ENCODE data around the gene MAGI1.

MAGI1 gene

DNA sequence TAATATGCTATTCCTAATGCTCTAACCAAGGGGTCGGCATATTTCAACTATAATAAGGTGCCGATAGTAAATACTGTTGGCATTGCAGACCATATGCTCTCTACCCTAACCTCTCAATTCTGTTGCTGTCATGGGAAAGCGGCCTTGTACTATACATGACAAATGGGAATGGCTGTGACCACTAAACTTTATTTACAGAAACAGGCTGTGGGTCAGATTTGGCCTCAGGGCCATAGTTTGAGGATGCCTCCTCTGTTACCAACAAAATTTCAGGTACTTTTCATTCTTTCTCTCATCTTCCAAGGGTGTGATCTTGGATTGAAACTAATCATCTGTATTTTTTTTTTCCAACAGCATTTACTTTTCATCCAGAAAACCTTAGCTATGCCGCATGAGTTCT lies 242.0 kb downstream of the MAGI1 start:
- no peaks in the 10 kb centered on the region for H3K27me3 ChIP-seq (ENCODE audit: control insufficient read depth, insufficient read depth, low read length)
- no peaks in the 10 kb centered on the region for H3K36me3 ChIP-seq (ENCODE audit: control insufficient read depth, low read depth, low read length)
- H3K4me1 ChIP-seq (ENCODE audit: control insufficient read depth, low read depth, low read length): peaks cover 6% of the 10 kb centered on the region
- H3K9ac ChIP-seq (ENCODE audit: low read length): no peak overlapping the region
- H3K9me3 ChIP-seq (ENCODE audit: control insufficient read depth, low read depth, low read length): no peaks in the 10 kb centered on the region
- H3K27ac ChIP-seq (ENCODE audit: low read length): no peak overlapping the region
- no peak overlapping the region for H3K4me3 ChIP-seq (ENCODE audit: low read length)

- Histone ChIP-seq H3K9me3 (ENCODE audit: control insufficient read depth, low read depth, low read length) (no peaks in the 10 kb centered on the region), H3K4me1 (ENCODE audit: control insufficient read depth, low read depth, low read length) (peaks cover 4% of the 10 kb centered on the region), H3K9ac (ENCODE audit: low read length) (no peak overlapping the region), H3K4me3 (ENCODE audit: low read length) (no peak overlapping the region), H3K36me3 (ENCODE audit: control insufficient read depth, low read depth, low read length) (no peaks in the 10 kb centered on the region), H3K27ac (ENCODE audit: low read length) (no peak overlapping the region), H3K27me3 (ENCODE audit: control insufficient read depth, insufficient read depth, low read length) (no peaks in the 10 kb centered on the region)
These were observed 243.6 kb downstream of the MAGI1 start for GRCh38 chr3:65795166-65795565.

- Histone ChIP-seq H3K4me3 (ENCODE audit: low read length) (no peak overlapping the region), H3K27me3 (ENCODE audit: control insufficient read depth, insufficient read depth, low read length) (no peaks in the 10 kb centered on the region), H3K9me3 (ENCODE audit: control insufficient read depth, low read depth, low read length) (no peaks in the 10 kb centered on the region), H3K4me1 (ENCODE audit: control insufficient read depth, low read depth, low read length) (no peaks in the 10 kb centered on the region), H3K27ac (ENCODE audit: low read length) (no peak overlapping the region), H3K9ac (ENCODE audit: low read length) (no peak overlapping the region), H3K36me3 (ENCODE audit: control insufficient read depth, low read depth, low read length) (no peaks in the 10 kb centered on the region)
These were observed 245.1 kb downstream of the MAGI1 start for GRCh38 chr3:65793495-65794200.

- Histone ChIP-seq H3K4me1 (ENCODE audit: control insufficient read depth, low read depth, low read length) (no peaks in the 10 kb centered on the region), H3K27ac (ENCODE audit: low read length) (no peak overlapping the region), H3K27me3 (ENCODE audit: control insufficient read depth, insufficient read depth, low read length) (no peaks in the 10 kb centered on the region), H3K36me3 (ENCODE audit: control insufficient read depth, low read depth, low read length) (no peaks in the 10 kb centered on the region), H3K4me3 (ENCODE audit: low read length) (no peak overlapping the region), H3K9ac (ENCODE audit: low read length) (no peak overlapping the region), H3K9me3 (ENCODE audit: control insufficient read depth, low read depth, low read length) (no peaks in the 10 kb centered on the region)
These were observed 250.3 kb downstream of the MAGI1 start for GRCh38 chr3:65788461-65788860.

DNA sequence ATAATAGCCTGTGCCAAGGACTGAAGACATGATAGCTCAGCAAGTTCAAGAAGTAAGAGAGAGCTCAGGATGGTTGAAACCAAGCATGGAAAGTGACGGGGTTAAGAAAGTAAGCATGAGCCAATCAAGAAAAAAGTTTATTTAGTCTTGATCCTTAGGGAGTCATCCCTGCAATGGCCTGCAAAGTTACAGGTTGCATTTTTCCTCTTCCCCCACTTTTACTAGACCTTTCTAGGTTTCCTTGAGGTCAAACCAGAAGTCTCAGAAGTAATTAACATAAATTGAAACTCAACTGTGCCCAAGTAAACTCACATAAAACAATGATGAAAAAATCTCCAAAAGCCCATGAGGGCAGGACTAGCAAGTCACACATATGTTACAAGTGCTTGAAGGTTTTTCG lies 250.9 kb downstream of the MAGI1 start:
- Histone ChIP-seq H3K27ac (ENCODE audit: low read length) (no peak overlapping the region), H3K27me3 (ENCODE audit: control insufficient read depth, insufficient read depth, low read length) (no peaks in the 10 kb centered on the region), H3K9ac (ENCODE audit: low read length) (no peak overlapping the region), H3K4me1 (ENCODE audit: control insufficient read depth, low read depth, low read length) (no peaks in the 10 kb centered on the region), H3K9me3 (ENCODE audit: control insufficient read depth, low read depth, low read length) (no peaks in the 10 kb centered on the region), H3K4me3 (ENCODE audit: low read length) (no peak overlapping the region), H3K36me3 (ENCODE audit: control insufficient read depth, low read depth, low read length) (no peaks in the 10 kb centered on the region)

GRCh38 chr3:65787340-65787739 lies 251.4 kb downstream of the MAGI1 start:
- no peaks in the 10 kb centered on the region for H3K36me3 ChIP-seq (ENCODE audit: control insufficient read depth, low read depth, low read length)
- no peak overlapping the region for H3K27ac ChIP-seq (ENCODE audit: low read length)
- H3K4me1 ChIP-seq (ENCODE audit: control insufficient read depth, low read depth, low read length): no peaks in the 10 kb centered on the region
- no peak overlapping the region for H3K4me3 ChIP-seq (ENCODE audit: low read length)
- no peaks in the 10 kb centered on the region for H3K9me3 ChIP-seq (ENCODE audit: control insufficient read depth, low read depth, low read length)
- H3K27me3 ChIP-seq (ENCODE audit: control insufficient read depth, insufficient read depth, low read length): no peaks in the 10 kb centered on the region
- H3K9ac ChIP-seq (ENCODE audit: low read length): no peak overlapping the region

DNA sequence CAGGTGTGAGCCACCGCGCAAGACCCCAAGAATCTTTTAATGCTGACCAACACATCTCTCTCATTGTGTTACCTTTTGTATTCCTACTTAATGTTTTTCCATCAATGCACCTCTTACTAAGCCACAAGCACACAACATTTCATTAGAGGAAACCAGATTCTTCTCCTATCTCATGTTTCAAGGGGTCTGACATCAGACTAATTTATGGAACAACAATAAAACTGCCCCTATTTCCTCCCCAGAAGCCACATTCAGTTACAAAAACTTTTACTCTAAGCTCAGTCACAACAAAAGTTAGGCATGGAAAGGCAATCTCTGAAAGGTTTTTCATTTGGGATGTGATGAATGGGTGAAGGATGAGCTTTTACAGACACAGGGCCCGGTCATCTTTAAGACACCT lies 251.8 kb downstream of the MAGI1 start:
- Histone ChIP-seq H3K27ac (ENCODE audit: low read length) (no peak overlapping the region), H3K9me3 (ENCODE audit: control insufficient read depth, low read depth, low read length) (no peaks in the 10 kb centered on the region), H3K4me1 (ENCODE audit: control insufficient read depth, low read depth, low read length) (no peaks in the 10 kb centered on the region), H3K36me3 (ENCODE audit: control insufficient read depth, low read depth, low read length) (no peaks in the 10 kb centered on the region), H3K27me3 (ENCODE audit: control insufficient read depth, insufficient read depth, low read length) (no peaks in the 10 kb centered on the region), H3K9ac (ENCODE audit: low read length) (no peak overlapping the region), H3K4me3 (ENCODE audit: low read length) (no peak overlapping the region)

- Histone ChIP-seq H3K27ac (ENCODE audit: low read length) (no peak overlapping the region), H3K27me3 (ENCODE audit: control insufficient read depth, insufficient read depth, low read length) (no peaks in the 10 kb centered on the region), H3K36me3 (ENCODE audit: control insufficient read depth, low read depth, low read length) (no peaks in the 10 kb centered on the region), H3K4me3 (ENCODE audit: low read length) (no peak overlapping the region), H3K9ac (ENCODE audit: low read length) (no peak overlapping the region), H3K4me1 (ENCODE audit: control insufficient read depth, low read depth, low read length) (no peaks in the 10 kb centered on the region), H3K9me3 (ENCODE audit: control insufficient read depth, low read depth, low read length) (no peaks in the 10 kb centered on the region)
These were observed 253.6 kb downstream of the MAGI1 start for GRCh38 chr3:65785065-65785645.

GRCh38 chr3:65783117-65783516 lies 255.6 kb downstream of the MAGI1 start:
- no peaks in the 10 kb centered on the region for H3K4me1 ChIP-seq (ENCODE audit: control insufficient read depth, low read depth, low read length)
- H3K4me3 ChIP-seq (ENCODE audit: low read length): no peak overlapping the region
- H3K27me3 ChIP-seq (ENCODE audit: control insufficient read depth, insufficient read depth, low read length): no peaks in the 10 kb centered on the region
- no peak overlapping the region for H3K9ac ChIP-seq (ENCODE audit: low read length)
- H3K27ac ChIP-seq (ENCODE audit: low read length): no peak overlapping the region
- no peaks in the 10 kb centered on the region for H3K36me3 ChIP-seq (ENCODE audit: control insufficient read depth, low read depth, low read length)
- H3K9me3 ChIP-seq (ENCODE audit: control insufficient read depth, low read depth, low read length): no peaks in the 10 kb centered on the region

DNA sequence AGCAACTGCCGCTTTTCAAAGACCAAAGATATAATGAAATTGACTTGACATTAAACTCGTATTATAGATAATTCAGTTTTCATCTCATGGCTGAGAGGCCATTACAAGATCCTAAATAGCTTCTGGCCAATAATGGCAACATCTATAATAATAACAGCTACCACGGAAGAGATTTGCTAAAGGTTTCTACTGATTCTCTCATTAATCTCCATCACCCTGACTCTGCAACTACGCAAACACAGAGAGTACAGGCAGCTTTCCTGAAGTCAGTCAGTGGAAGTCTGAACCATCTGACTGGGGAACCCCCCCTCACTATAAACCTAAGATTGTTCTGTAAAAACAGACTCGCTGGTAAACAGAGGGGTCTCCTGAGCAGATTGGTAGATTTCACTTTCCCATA lies 257.1 kb downstream of the MAGI1 start:
- no peaks in the 10 kb centered on the region for H3K27me3 ChIP-seq (ENCODE audit: control insufficient read depth, insufficient read depth, low read length)
- H3K4me1 ChIP-seq (ENCODE audit: control insufficient read depth, low read depth, low read length): no peaks in the 10 kb centered on the region
- H3K27ac ChIP-seq (ENCODE audit: low read length): no peak overlapping the region
- H3K36me3 ChIP-seq (ENCODE audit: control insufficient read depth, low read depth, low read length): no peaks in the 10 kb centered on the region
- no peak overlapping the region for H3K9ac ChIP-seq (ENCODE audit: low read length)
- H3K4me3 ChIP-seq (ENCODE audit: low read length): no peak overlapping the region
- H3K9me3 ChIP-seq (ENCODE audit: control insufficient read depth, low read depth, low read length): no peaks in the 10 kb centered on the region

DNA sequence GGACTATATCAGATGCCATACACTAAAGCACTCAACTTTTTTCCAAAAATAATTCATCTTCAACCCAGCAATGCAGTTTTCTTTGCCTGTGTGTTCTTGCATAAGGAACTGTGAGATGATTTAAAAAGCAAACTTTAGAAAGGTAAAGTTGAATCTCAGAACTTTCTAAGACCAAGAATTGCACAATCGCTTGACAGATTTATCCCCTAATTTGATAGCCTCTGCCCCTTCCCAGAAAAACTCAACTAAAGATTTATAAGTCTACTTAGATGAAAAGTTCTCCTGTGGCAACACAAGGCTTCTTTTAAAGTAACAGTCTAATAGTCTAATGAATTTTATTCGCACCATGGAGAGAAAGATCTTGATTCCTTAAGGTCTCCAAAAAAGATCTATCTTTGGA lies 259.3 kb downstream of the MAGI1 start:
- Histone ChIP-seq H3K27ac (ENCODE audit: low read length) (no peak overlapping the region), H3K27me3 (ENCODE audit: control insufficient read depth, insufficient read depth, low read length) (no peaks in the 10 kb centered on the region), H3K9me3 (ENCODE audit: control insufficient read depth, low read depth, low read length) (no peaks in the 10 kb centered on the region), H3K36me3 (ENCODE audit: control insufficient read depth, low read depth, low read length) (no peaks in the 10 kb centered on the region), H3K9ac (ENCODE audit: low read length) (no peak overlapping the region), H3K4me1 (ENCODE audit: control insufficient read depth, low read depth, low read length) (no peaks in the 10 kb centered on the region), H3K4me3 (ENCODE audit: low read length) (no peak overlapping the region)

DNA sequence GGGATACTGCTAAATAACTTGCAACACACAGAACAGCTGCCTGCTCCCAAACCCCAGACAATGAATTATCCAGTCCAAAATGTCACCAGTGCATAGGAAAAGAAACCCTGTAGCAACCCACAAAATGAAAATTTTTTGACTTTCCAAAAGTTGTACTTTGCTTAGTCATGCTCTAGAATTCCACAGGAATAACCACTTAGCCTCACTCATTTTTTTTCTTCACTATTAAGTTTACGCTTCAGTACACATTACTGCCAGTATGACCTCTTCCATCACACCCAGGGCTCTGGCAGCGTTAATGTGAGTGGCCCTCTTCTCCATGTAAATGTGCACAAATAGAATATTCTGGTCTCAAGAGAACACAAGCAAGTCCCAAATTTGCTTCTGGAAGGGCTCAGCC lies 259.8 kb downstream of the MAGI1 start:
- H3K27ac ChIP-seq (ENCODE audit: low read length): no peak overlapping the region

More for the DNA sequence above, 259.8 kb downstream of the MAGI1 start:
- Histone ChIP-seq H3K9me3 (ENCODE audit: control insufficient read depth, low read depth, low read length) (no peaks in the 10 kb centered on the region), H3K27me3 (ENCODE audit: control insufficient read depth, insufficient read depth, low read length) (no peaks in the 10 kb centered on the region), H3K36me3 (ENCODE audit: control insufficient read depth, low read depth, low read length) (no peaks in the 10 kb centered on the region), H3K4me1 (ENCODE audit: control insufficient read depth, low read depth, low read length) (no peaks in the 10 kb centered on the region), H3K9ac (ENCODE audit: low read length) (no peak overlapping the region), H3K4me3 (ENCODE audit: low read length) (no peak overlapping the region)
